ENCODE data around the gene MFAP3L.

Gene MFAP3L

DNA sequence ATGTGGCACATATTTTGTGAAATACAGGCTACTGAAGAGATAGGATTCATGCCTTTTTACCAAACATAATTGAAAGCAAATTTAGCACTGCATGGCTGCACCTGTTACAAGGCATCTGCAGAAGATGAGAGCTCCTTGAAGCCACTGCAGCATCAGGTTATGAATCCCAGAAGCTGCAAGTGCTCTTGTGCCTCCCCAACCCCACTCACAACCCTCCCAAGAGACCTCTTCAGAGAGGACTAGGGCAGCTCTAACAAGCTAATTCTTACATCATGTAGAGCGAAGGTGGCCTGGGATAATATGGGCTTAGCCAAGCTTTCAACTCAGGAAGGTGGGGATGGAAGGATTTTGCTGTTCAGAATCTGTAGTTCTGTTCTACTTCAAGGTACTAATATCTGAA, 27.2 kb downstream of the MFAP3L start:
- no peaks in the 10 kb centered on the region for H3K9me3 ChIP-seq (ENCODE audit: control insufficient read depth, insufficient read depth, low read depth, low read length)
- POLR2A ChIA-PET: no interaction called here
- no peak overlapping the region for H3K27ac ChIP-seq (ENCODE audit: extremely low read depth, low read depth, low read length)
- CTCF ChIA-PET: no interaction called here
- TF ChIP-seq ZNF138 (tag by site-specific recombination; IDR thresholded peaks at IDR 0.05; ENCODE audit: borderline replicate concordance) (no peak), ZNF677 (tag by site-specific recombination; IDR thresholded peaks at IDR 0.05) (no peak), ZNF184 (tag by site-specific recombination; IDR thresholded peaks at IDR 0.05) (no peak), HOXD13 (CRISPR knock-in tag; IDR thresholded peaks at IDR 0.05; ENCODE audit: borderline replicate concordance) (no peak), ZNF596 (tag by site-specific recombination; IDR thresholded peaks at IDR 0.05) (no peak), ZNF792 (tag by site-specific recombination; IDR thresholded peaks at IDR 0.05) (no peak), ZNF248 (tag by site-specific recombination; IDR thresholded peaks at IDR 0.05) (no peak), TCF7L2 (IDR thresholded peaks at IDR 0.05; ENCODE audit: borderline replicate concordance, low read depth, low read length) (no peak)
- TF ChIP-seq, protein P1, sequence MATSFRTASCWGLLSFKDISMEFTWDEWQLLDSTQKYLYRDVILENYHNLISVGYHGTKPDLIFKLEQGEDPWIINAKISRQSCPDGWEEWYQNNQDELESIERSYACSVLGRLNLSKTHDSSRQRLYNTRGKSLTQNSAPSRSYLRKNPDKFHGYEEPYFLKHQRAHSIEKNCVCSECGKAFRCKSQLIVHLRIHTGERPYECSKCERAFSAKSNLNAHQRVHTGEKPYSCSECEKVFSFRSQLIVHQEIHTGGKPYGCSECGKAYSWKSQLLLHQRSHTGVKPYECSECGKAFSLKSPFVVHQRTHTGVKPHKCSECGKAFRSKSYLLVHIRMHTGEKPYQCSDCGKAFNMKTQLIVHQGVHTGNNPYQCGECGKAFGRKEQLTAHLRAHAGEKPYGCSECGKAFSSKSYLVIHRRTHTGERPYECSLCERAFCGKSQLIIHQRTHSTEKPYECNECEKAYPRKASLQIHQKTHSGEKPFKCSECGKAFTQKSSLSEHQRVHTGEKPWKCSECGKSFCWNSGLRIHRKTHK (tag by site-specific recombination; IDR thresholded peaks at IDR 0.05): no peak
- no peak overlapping the region for H3K4me3 ChIP-seq (ENCODE audit: low read depth, low read length)
- H3K4me1 ChIP-seq (ENCODE audit: control insufficient read depth, insufficient read depth, low read length): no peaks in the 10 kb centered on the region
- no peaks in the 10 kb centered on the region for H3K36me3 ChIP-seq (ENCODE audit: control insufficient read depth in 2 of 2, insufficient read depth in 1 of 2, low read length in 2 of 2)

DNA sequence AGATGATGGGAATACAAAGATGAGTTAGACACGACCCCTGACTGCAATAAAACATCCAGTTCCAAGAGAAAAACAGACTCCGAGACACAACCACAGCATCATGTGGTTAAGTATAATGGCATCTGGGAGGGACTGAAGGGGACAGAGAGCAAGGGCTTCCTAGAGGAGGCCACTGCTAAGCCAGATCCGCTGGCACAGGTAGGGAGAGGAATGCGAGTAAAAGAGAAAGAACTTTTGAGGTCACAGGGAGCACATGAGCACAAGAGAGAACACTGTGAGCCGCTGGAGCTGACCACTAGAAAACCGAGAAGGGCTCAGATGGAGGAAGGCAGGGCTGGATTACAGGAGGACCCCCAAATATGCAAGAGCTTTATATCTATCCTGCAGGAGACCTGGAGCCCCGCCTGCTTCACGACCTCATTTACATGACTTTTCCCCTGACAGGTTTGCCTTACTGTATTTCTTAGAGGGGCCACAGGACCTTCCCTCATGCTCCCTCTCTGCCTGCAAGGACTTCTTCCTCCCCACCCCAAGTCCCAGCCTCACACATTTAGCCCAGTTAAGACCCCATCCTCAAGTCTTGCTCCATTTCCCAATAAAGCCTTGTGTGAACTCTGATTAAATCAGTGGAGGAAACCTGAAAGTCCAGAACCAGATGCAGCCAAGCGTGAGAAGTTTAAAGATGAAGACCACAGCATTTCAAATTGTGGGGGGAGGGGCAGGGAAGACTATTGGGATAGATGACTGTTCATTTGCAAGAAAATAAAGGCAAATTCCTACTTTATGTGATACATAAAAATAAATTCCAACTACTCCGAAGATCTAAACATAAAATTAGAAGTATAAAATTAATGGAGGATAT, 29.6 kb downstream of the MFAP3L start:
- Histone ChIP-seq H3K4me3 (ENCODE audit: low read depth, low read length) (no peak overlapping the region), H3K9me3 (ENCODE audit: control insufficient read depth, insufficient read depth, low read depth, low read length) (no peaks in the 10 kb centered on the region), H3K27ac (ENCODE audit: extremely low read depth, low read depth, low read length) (no peak overlapping the region), H3K36me3 (ENCODE audit: control insufficient read depth in 2 of 2, insufficient read depth in 1 of 2, low read length in 2 of 2) (no peaks in the 10 kb centered on the region), H3K4me1 (ENCODE audit: control insufficient read depth, insufficient read depth, low read length) (no peaks in the 10 kb centered on the region)
- CTCF ChIA-PET: no interaction called here
- TF ChIP-seq ZNF112 (tag by site-specific recombination; IDR thresholded peaks at IDR 0.05) (no peak), ZNF555 (tag by site-specific recombination; conservative IDR thresholded peaks at IDR 0.05) (no peak), SCRT2 (tag by site-specific recombination; IDR thresholded peaks at IDR 0.05) (no peak), SP3 (tag by site-specific recombination; IDR thresholded peaks at IDR 0.05) (no peak), ZNF214 (tag by site-specific recombination; IDR thresholded peaks at IDR 0.05; ENCODE audit: borderline replicate concordance) (no peak), ZNF544 (tag by site-specific recombination; IDR thresholded peaks at IDR 0.05) (no peak), GLIS2 (tag by site-specific recombination; IDR thresholded peaks at IDR 0.05) (no peak), ZBTB48 (tag by site-specific recombination; IDR thresholded peaks at IDR 0.05) (no peak), ZNF404 (tag by site-specific recombination; IDR thresholded peaks at IDR 0.05) (no peak), ZNF514 (tag by site-specific recombination; IDR thresholded peaks at IDR 0.05) (no peak), ZNF311 (tag by site-specific recombination; IDR thresholded peaks at IDR 0.05; ENCODE audit: borderline replicate concordance) (no peak), ZNF501 (tag by site-specific recombination; IDR thresholded peaks at IDR 0.05) (no peak)
- TF ChIP-seq, protein P2, sequence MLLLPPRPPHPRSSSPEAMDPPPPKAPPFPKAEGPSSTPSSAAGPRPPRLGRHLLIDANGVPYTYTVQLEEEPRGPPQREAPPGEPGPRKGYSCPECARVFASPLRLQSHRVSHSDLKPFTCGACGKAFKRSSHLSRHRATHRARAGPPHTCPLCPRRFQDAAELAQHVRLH (tag by site-specific recombination; IDR thresholded peaks at IDR 0.05): no peak
- TF ChIP-seq, protein P3, sequence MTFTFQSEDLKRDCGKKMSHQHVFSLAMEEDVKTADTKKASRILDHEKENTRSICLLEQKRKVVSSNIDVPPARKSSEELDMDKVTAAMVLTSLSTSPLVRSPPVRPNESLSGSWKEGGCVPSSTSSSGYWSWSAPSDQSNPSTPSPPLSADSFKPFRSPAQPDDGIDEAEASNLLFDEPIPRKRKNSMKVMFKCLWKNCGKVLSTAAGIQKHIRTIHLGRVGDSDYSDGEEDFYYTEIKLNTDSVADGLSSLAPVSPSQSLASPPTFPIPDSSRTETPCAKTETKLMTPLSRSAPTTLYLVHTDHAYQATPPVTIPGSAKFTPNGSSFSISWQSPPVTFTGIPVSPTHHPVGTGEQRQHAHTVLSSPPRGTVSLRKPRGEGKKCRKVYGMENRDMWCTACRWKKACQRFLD (tag by site-specific recombination; IDR thresholded peaks at IDR 0.05): no peak
- POLR2A ChIA-PET: no interaction called here

Measured in HEK293 (cell line).